ENCODE measurements around the gene TUBGCP3.

- TF ChIP-seq EZH2 (IDR thresholded peaks at IDR 0.05; ENCODE audit: borderline replicate concordance, low read length) (no peak), CTCF (conservative IDR thresholded peaks at IDR 0.05 in 1 of 2, IDR thresholded peaks at IDR 0.05 in 1 of 2; ENCODE audit: extremely low read depth in 1 of 2, insufficient read depth in 1 of 2, low read depth in 1 of 2, low read length in 2 of 2) (no peak)
These were observed 7.7 kb downstream of the TUBGCP3 start for GRCh38 chr13:112580211-112580610.
